Ureter (tissue), 1 donor: ENCODE data around the gene MKNK1. TPM values are rescaled to one million over a fixed set of nuclear protein-coding genes. Genes with fewer than 3 reads are reported as not detected.

Experiments
- DNase-seq: peaks from one replicate; pipeline ENCODE4 v3.0.0-alpha.2; 2020; ENCODE audit warnings: low spot score
- total RNA-seq: library from RNA; stranded (reverse); gene quantifications from one replicate; pipeline ENCODE4 v1.2.4, GENCODE V29; 2023
- donor health status: DM: yes; HTN: yes; CAD: no.

The MKNK1 gene
- total RNA-seq, 1 donor from 2014 or later, result 66.9 TPM

DNA sequence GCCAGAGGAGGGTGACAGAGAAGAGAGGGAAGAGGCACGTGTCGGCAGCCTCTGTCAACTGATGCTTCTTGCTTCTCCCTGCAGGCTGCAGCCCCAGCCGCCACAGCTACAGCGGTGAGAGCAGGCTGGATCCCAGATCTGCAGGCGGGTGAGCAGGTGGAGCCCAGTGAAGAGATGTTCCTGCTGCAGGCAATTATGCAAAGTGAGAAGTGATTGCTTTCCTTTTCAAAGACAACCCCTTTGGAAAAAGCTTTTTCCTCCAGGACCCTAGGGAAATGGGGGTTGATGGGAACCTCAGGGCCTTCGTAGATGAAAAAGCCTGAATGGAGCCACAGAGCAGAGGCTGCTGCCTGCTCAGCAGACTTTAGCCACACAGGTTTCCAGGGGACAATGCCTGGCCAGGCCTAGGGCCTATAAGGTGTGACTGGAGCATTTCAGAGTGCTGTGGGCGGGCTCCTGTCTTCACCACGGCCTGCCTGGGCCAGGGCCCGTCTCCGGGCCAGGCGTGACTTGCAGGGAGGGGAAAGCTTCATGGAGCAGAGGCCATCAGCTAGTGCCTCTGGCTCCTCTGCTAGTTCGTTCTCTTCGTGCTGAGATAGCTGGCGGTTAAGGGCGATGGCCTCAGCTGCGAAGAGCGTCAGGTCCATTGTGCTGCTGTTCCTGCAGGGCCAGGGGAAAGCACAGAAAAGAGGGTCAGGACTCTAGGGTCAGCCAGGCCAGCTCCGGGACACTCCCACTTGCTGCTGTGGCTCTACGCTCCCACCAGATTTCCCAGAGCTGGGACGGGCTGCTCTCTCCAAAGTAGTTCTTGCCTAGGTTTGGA is 45.7 kb downstream of the MKNK1 start:
- DNase-seq, result no peak

DNA sequence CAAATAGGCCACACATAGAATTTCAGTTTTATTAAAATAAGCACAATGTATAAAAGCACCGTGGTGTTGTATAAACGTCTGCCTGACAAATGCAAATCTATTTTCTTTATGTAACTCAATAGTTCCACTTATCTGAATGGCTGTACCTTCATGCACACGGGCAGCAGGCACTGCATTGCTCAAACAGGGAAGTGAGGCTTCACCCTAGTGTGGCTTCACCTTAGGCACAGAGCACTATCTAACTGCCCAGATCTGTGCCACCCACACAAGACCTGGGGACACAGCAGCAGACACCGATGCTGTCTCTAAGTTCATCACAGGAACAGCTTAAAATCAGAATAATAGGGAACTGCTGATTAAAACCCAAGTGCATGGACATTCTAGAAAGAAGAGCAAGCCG is 46.7 kb downstream of the MKNK1 start:
- DNase-seq, result no peak

DNA sequence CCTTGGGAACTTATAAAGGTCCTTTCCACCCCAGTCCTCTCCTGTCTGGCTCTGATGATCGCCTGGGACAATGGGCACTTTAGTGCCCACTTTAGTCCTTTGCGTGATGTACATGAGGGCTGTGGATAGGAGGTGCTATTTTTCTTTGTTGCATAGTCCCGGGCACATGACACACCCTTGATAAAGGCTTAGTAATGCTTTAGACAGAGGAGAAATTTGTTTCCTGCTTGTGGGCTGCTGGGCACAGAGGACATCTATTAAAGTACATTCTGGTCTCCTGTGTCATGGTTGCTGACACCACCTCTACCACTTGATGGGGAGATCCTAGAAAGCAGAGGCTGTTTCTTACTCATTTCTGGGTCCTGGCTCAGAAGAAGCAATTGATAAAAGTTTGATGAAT is 47.2 kb downstream of the MKNK1 start:
- DNase-seq, result no peak

DNA sequence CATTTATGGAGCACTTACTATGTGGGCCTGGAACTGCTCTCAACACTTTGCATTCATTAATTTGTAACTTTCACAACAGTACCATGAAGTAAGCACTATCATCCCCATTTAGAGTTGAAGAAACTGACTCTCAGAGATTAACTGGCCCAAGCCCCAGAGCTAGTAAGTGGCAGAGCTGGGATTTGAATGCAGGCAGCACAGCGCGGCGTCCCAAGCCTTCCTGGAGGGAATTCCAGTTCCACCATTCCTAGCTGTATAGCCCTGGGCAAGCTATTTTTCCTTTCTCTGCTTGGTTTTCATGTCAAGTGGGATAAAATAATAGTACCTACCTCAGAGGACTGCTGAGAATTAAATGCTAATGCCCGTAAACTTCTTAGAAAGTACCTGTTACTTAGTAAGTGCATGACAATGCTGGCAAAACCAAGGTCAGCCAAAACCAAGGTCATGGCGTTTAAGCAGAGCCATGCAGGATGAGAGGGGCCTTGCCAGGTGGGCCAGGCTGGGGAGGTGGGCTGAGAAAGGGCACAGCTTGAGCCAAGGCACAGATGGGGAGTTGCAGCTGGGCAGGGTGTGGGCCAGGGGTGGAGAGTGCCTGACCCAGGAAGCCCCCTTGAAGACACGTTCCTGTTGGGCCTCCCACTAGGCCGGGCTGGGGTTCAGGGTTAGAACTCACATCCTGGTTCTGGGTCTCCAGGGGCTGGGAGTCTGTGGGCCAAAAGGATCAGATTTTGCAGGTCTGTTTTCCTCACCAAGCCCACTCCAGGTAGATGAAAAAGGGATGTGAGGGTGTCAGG is 48.0 kb downstream of the MKNK1 start:
- DNase-seq, result no peak

DNA sequence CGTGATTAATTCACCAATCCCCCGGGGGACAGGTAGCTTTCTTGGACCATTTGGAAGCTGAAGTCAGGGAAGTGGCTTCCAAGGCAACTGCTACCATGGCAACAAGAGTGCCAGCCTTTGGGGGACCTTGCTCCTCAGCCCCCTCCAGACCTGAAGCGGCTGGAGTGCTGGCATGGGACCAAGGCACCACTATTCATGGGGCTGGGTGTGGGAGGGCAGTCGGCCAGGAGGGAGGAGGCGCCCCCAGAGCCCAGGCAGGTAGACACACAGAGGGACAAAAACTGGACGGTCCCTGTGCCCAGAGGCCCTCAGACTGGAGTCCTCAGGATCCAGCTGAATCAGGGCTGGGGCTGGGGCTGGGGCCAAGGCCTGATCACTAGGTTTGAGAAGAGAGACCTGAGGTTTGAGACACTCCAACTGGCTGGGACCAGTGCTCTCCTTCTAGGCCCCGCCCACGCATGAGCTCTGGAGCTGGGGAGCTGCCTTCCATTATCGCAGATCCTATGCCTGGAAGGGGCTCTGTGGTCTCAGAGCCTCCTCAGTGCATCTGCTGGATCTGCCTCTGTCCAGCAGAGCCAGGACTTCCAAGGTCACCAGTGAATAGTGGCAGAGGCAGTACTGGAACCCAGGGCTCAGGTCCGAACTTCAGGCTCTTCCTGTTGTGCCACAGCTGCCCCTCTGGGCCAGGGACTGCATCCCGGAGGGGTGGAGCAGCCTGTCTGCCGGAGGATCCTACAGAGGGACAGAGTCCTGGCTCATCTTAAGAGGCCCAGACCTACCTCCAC is 49.3 kb downstream of the MKNK1 start:
- no peak for DNase-seq

DNA sequence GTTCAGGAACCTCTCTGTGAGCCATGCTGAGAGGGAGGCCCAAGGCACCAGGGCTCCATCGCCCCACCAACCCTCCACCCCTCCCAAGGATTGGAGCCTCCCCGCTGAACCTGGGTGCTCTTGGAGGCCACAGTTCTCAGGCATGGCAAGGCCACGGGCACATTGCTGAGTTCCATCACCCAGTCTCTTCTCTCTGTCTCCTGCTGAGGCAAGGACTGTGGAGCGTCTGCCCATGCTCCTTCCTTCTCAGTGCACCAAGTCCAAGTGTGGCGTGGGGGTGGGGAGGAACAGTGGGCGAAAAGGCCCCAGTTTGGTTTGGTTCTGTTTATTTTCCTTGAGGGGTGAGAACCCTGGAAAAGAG is 49.9 kb downstream of the MKNK1 start:
- DNase-seq, result no peak

DNA sequence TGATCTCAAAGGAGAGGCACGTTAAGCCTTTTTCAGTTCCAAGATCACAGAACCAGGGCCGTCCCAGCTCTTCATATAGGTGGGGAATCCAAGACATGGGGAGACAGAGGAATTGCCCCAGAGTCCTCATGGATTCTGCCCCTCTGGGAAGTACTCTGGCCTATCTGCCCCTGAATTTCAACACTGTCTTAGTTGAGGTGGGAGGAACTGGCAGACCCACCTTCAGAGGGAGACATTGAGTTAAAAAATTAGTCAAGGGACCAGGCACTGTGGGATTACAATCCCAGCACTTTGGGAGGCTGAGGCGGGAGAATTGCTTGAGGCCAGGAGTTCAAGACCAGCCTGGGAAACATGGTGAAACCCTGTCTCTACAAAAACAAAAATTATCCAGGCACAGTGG is 50.6 kb downstream of the MKNK1 start:
- DNase-seq, result no peak

DNA sequence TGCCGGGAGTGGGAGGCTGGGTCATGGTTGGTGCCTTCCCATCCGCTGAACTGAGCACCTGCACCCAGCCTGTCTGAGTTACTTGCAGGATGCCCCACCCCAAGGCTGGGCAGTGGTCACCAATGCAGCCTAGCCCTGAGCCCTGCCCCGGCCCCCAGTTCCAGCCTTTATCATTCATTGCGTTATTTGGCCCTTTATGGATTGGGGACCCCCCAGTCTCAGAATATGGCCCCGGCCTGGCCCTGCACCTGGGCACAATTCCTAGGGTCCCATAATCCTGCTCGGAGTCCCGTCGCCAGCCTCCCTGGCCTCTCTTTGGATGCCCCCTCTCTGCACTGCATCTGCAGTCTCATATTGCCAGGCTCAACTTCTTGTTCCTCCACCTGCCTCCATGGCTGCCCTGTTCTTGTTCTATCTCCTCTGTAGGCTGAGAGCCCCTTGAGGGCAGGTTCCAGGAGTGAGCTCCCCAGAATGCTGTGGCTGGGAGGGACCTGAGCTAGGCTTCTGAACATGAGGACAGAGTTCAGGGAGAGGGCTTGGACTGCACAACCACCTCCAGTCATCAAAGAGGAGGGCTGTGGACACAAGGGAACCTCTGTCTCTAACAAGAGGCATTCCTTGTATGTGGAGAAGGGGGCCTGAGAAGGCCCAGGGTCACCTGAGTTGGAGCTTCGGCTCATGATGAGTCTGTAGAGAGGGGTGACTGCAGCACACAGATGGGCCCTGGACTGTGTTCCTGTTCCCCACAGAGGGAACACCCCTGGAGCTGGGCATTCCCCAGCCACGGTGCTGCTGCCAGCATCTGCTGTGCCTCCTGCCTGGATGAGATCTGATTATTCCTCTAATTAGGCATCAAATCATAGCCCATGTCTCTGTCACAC is 51.5 kb downstream of the MKNK1 start:
- DNase-seq, result no peak

DNA sequence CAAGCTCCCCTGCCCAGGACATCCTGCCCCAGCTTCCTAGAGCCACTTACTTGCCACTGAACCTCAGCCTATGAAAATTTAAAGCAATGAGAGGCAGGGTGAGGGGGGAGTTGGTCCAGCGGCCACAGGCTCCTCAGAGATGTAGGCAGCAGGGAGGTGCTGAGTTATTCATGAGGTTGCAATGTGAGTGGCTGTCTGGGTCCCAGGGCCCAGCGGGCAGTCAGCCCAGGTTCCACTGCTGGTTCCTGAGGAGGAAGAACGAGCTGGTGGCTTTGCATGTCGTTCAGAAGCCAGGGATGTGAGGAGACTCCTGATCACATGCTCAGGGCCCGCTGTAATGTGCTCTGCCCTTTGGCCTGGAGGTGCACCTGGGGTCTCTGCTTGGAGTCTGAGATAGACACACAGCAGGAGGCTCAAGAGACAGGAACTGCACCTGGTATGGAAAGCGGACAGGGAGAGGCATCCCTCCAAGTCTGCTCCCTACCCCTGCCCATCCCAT is 52.4 kb downstream of the MKNK1 start, which contains the start of gene KNCN:
KNCN (minus strand) TSS at position 51 of the 499 bp plus-strand sequence. CDS start 432 bp downstream, outside the sequence.
- no peak for DNase-seq

DNA sequence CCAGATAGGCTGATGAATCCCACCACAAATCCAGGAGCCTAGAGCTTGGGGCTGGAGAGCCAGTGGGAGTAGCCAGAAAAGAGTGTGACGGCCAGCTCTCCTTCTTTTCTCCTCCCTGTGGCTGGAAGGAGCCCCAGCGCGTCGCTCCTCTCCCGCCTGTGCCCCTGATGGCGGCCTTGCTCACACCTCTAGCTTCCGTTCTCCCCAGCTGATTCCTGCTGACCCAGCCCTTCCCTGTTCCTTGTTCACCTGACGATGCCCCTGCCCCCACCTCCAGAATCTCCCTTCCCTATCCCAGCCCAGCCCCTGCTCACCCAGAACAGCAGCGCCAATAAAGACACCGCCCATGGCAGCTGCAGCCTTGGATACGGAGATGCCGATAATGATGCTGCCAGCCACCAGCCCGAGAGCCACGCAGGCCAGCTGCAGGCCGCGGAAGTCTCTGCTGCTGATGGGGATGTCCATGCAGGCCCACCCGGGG is 53.3 kb downstream of the MKNK1 start:
- DNase-seq, result no peak

DNA sequence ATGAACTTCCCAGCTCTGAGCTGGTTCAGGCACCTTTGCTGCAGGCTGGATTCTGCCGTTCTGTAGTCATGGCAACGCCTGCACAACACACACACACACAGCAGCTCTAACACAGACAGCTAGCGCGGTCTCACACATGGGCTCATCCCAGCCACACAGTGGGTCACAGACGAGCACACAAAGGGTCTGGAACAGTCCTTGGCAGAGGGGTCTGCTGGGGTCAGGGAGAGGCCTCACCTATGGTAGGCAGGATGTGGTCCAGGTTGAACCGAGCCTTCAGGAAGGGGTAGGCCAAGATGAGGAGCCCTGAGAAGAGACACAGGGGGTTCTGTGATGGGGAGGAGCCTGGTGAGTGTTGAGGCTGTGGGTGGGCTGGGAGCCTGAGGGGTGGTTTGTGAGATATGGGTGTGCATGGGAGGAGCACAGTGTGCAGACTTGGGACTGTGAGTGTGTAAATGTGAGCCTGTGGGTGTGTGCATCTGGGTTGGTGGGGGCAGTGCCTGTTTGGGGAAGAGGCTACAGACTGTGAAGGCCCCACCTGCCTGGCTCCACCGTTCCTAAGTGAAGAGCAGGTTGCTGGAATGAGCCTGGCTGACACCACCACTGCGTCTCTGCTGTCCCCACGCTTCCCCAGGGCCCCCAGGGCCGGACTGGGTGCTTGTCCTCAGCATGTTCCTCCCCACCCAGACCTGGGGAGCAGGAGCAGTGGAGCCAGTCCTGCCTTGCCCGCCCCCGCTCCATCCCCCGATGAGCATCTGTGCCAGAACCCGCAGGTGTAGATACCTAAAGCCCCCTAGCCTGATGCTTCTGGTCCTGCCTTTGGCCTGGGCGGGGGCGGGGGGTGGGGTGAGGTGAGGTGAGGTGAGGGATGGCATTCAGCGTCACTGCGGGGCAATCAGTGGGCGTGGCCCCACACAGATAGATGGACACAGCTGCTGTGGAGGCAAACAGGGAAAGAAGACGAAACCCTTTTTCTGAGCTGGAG is 54.1 kb downstream of the MKNK1 start:
- DNase-seq, result no peak

DNA sequence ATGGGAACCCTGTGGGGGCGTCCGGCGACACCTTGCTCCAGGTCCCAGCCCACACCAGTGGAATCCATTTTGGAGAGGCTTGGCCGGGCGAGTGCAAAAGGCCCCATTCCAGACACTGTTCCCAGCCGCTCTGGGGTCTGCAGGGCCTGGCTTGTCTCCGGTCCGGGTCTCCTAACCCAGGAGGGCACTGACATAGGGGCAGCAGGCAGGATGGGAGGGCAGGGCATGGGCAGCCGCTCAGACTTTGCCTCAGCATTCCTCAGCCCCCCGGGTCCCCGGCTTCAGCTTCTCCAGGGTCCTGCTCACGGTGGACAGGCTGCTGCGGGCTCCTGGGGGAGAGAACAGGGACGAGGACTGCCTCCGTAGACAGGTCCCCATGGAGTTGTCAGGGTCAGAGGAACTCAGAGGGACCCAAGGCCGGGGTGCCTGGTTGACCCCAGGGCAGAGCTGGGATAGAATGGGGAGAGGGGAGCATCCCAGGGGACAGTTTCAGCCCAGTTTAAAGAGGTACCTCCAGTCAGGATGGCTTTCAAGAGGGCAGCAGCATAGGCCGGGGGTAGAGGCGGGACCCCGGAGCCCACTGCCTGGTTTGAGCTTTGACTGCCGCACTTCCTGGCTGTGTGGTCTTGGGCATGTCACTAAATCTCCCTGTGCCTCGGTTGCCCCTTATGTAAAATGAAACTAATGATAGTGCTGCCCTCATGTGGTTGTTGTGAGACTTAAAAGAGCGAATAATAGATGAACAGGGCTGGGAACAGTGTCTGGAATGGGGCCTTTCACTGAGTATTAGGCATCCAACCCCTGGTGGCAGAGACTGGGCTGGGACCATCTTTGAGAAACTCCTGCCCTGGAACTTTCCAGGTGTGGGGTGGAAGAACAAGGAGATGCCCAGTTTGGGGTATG is 56.3 kb downstream of the MKNK1 start:
- DNase-seq, result no peak

DNA sequence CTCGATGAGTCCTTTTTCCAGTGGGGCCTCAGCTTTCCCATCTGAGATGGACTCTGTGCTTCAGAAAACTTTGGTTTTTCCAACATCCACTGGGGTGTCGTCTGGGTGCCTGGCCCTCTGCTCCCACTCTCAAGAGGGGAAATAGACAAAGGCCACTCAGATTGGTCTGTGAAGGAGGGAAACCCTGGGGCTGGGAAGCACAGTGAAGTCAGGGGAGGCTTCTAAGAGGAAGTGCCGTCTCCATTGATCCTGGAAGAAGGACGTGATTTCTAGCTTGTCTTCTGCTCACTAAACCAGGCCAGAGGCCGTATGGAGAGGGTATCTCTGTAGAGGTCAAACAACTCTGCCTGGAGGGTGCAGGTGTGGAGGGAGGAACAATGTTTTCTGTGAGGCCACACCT is 57.9 kb downstream of the MKNK1 start:
- no peak for DNase-seq

DNA sequence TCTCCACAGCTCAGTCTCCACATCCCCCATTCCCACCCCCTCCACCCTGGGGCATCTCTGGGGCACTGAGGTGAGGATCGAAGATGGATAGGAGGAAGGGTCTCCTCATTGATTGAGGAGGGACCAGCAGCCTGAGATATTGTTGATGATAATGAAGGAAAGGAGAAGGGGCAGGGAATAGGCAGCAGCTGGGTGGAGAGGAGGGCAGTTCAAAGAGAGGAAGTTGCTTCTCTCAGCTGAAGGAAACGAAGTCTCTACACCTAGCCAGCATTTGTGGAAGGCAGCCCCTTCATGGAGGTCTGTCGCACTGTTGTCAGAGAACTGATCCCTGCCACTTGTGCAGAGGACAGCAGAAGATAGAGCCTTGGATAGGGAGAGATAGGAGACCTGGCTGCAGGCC is 58.3 kb downstream of the MKNK1 start:
- no peak for DNase-seq

DNA sequence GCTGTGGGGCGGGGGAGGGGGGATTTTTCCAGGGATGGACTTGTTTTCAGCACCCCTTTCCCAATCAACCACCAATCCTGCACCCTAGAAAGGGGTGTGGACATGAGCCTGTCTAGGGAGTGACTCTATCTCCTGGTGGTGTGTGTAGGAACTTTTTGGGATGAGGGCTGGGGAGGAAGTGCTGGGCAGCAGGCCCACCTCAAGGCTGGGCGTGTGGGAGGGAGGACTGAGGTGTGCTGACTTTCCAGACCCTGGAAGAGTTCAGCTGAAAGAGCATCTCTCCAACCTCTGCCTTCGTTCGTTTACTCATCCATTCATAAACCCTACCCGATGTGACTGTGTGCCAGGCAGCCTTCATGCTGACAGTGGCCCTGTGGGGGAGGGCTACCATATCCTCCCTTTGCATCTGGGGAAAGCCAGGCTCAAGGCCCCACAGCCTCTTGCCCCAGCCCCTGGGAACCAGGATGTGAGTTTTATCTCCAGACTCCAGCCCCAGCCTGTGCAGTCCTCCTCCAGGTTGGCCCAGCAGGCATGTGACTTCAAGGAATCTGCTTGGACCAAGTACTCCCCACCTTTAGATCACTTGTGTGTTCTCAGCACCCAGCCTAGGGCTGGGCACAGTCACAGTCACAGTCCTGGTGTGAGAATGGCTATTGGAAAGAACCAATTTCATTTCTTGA is 59.4 kb downstream of the MKNK1 start:
- DNase-seq, result no peak

DNA sequence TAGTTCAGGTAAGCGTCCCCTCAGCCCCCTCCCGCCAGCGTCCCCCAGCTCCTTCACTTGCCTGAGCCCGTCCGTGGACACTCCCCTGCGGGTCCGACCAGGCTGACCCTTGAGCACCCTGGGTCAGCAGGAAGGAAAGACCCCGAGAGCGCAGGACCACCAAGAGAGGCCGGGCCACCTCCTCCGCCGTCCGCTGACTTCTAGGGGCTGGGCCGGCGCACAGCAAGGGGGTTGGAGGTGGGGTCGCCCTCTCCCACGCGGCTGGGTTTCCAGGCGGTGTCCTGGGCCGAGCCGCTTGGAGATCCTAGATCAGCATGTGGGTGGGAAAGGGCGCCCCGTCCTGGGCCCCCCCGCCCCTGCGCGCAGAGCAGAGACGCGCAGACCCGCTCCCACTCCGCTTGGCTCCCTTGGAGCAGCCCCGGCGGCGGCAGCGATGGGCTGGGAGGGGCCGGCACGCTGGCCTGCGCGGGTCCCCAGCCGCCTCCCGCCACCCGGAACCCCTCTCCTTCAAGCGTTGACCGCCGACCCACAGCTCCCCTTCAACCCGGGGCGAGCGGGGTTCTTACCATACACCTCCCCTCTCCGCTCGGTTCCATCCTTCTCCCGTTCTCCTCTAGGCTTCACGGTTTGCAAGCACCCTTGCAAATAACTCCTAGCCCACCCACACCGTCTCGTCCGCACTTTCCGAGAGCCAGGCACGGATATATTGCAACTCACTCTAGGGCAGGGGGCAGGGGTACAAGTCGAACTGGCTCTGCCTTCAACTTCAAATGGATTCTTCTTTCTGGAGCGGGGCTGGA is 60.1 kb downstream of the MKNK1 start:
- no peak for DNase-seq

DNA sequence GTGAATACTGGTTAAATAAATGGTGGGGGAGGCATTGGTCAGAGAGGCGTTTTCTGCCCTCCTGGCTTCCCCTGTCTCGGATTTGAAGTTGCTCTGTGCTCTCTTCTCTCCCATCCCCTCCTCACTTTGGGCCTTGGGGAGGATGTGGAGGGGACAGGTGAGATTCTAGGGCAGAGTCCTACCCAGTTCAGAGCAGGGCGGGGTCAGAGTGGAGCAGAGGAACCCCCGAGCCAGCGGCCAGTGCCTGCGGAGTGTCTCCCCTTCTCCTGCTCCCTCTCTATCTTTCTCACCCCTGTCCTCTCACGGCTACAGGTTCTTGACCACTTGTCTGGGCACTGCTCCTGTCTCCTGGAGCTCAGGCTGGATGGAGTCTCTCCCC is 60.7 kb downstream of the MKNK1 start:
- no peak for DNase-seq
